Liver (tissue), 9 donors: Measurements from ENCODE around the gene ABLIM1. TPM values are rescaled to one million over a fixed set of nuclear protein-coding genes. Genes with fewer than 3 reads are reported as not detected.

Experiments
- DNase-seq: peaks from one replicate; pipeline ENCODE4 v3.0.0-alpha.2; 2017; ENCODE audit warnings: low spot score
- H3K27ac ChIP-seq, 2 donors: one replicate each; pipeline ENCODE4 v1.7.0; 2013; ENCODE audit warnings: inconsistent platforms in 2 of 2, low read length in 2 of 2, control low read depth in 1 of 2, low read depth in 1 of 2, mild to moderate bottlenecking in 1 of 2
- H3K27me3 ChIP-seq, 4 donors: one replicate each; pipeline versions ENCODE4 v1.6.1 to v1.7.0; 2013; ENCODE audit warnings: low read length in 3 of 4, inconsistent platforms in 1 of 4, mild to moderate bottlenecking in 1 of 4, moderate library complexity in 1 of 4; ENCODE audit not compliant: control insufficient read depth in 4 of 4, insufficient read depth in 4 of 4
- H3K36me3 ChIP-seq, 4 donors: one replicate each; pipeline versions ENCODE4 v1.6.1 to v1.7.0; 2013; ENCODE audit warnings: low read length in 3 of 4, mild to moderate bottlenecking in 3 of 4, low read depth in 1 of 4, moderate library complexity in 1 of 4; ENCODE audit not compliant: control insufficient read depth in 4 of 4, insufficient read depth in 3 of 4
- H3K4me1 ChIP-seq, 4 donors: one replicate each; pipeline versions ENCODE4 v1.6.1 to v1.7.0; 2013; ENCODE audit warnings: low read length in 3 of 4, mild to moderate bottlenecking in 3 of 4, moderate library complexity in 1 of 4; ENCODE audit not compliant: control insufficient read depth in 4 of 4, insufficient read depth in 4 of 4
- H3K4me3 ChIP-seq, 3 donors: one replicate each; pipeline versions ENCODE4 v1.6.1 to v1.7.0; 2013; ENCODE audit warnings: low read length in 3 of 3, control low read depth in 1 of 3, low read depth in 1 of 3, mild to moderate bottlenecking in 1 of 3
- H3K9ac ChIP-seq, 2 donors: one replicate each; pipeline ENCODE4 v1.7.0; 2013; ENCODE audit warnings: low read length in 2 of 2, mild to moderate bottlenecking in 2 of 2, moderate library complexity in 2 of 2, control low read depth in 1 of 2, low read depth in 1 of 2
- H3K9me3 ChIP-seq, 4 donors: one replicate each; pipeline versions ENCODE4 v1.6.1 to v1.7.0; 2013; ENCODE audit warnings: low read length in 3 of 4; ENCODE audit not compliant: control insufficient read depth in 4 of 4
- ATF3 ChIP-seq: IDR thresholded peaks from 2 replicates; pipeline ENCODE4 v1.6.1; 2016; ENCODE audit warnings: antibody characterized with exemption
- CTCF ChIP-seq: fragments of 150-350 bp; IDR thresholded peaks from 2 replicates; pipeline ENCODE4 v1.5.1; 2017; ENCODE audit warnings: improper control_type of control experiment, low read depth, low read length; ENCODE audit not compliant: missing input control
- EGR1 ChIP-seq, 2 donors: IDR thresholded peaks; 2 replicates each; pipeline ENCODE4 v1.6.1; 2016 to 2018; ENCODE audit warnings: antibody characterized with exemption in 2 of 2, low read depth in 2 of 2
- FOXA1 ChIP-seq: IDR thresholded peaks from 2 replicates; pipeline ENCODE4 v1.6.1; 2016; ENCODE audit warnings: antibody characterized with exemption
- FOXA2 ChIP-seq: IDR thresholded peaks from 2 replicates; pipeline ENCODE4 v1.6.1; 2016; ENCODE audit warnings: antibody characterized with exemption
- GABPA ChIP-seq, 2 donors: IDR thresholded peaks in 1 of 2; conservative IDR thresholded peaks in 1 of 2; 2 replicates each; pipeline ENCODE4 v1.6.1; 2016; ENCODE audit warnings: antibody characterized with exemption in 2 of 2, mild to moderate bottlenecking in 1 of 2, moderate library complexity in 1 of 2
- HNF4A ChIP-seq, 2 donors: conservative IDR thresholded peaks; 2 replicates each; pipeline ENCODE4 v1.6.1; 2016; ENCODE audit warnings: antibody characterized with exemption in 2 of 2, mild to moderate bottlenecking in 2 of 2
- HNF4G ChIP-seq: IDR thresholded peaks from 2 replicates; pipeline ENCODE4 v1.6.1; 2016; ENCODE audit warnings: antibody characterized with exemption
- JUND ChIP-seq, 2 donors: IDR thresholded peaks; 2 replicates each; pipeline ENCODE4 v1.6.1; 2016; ENCODE audit warnings: antibody characterized with exemption in 2 of 2
- MAX ChIP-seq: IDR thresholded peaks from 2 replicates; pipeline ENCODE4 v1.6.1; 2016; ENCODE audit warnings: antibody characterized with exemption
- NR2F2 ChIP-seq: IDR thresholded peaks from 2 replicates; pipeline ENCODE4 v1.6.1; 2016; ENCODE audit warnings: antibody characterized with exemption
- RAD21 ChIP-seq, 2 donors: IDR thresholded peaks; 2 replicates each; pipeline ENCODE4 v1.6.1; 2016; ENCODE audit warnings: antibody characterized with exemption in 2 of 2, mild to moderate bottlenecking in 2 of 2
- REST ChIP-seq: IDR thresholded peaks from 2 replicates; pipeline ENCODE4 v1.6.1; 2016; ENCODE audit warnings: antibody characterized with exemption, mild to moderate bottlenecking
- RXRA ChIP-seq, 2 donors: IDR thresholded peaks; 2 replicates each; pipeline ENCODE4 v1.6.1; 2017 to 2018; ENCODE audit warnings: antibody characterized with exemption in 2 of 2, mild to moderate bottlenecking in 1 of 2
- SP1 ChIP-seq: IDR thresholded peaks from 2 replicates; pipeline ENCODE4 v1.6.1; 2018; ENCODE audit warnings: antibody characterized with exemption, mild to moderate bottlenecking
- TAF1 ChIP-seq: conservative IDR thresholded peaks from 2 replicates; pipeline ENCODE4 v1.6.1; 2016; ENCODE audit warnings: antibody characterized with exemption, mild to moderate bottlenecking
- YY1 ChIP-seq: IDR thresholded peaks from 2 replicates; pipeline ENCODE4 v1.6.1; 2016; ENCODE audit warnings: antibody characterized with exemption, mild to moderate bottlenecking
- ZBTB33 ChIP-seq: IDR thresholded peaks from 2 replicates; pipeline ENCODE4 v1.6.1; 2016; ENCODE audit warnings: antibody characterized with exemption
- WGBS: extraction: QIAGEN DNeasy Blood & Tissue Kit; methylation state at CpG from one replicate; pipeline ENCODE4 v1.1.7; 2013; 5-methylcytosine and 5-hydroxymethylcytosine counted together
- polyA plus RNA-seq, 2 donors: library from polyadenylated mRNA; stranded (reverse) in 1 of 2; unstranded in 1 of 2; fragments of 200-250 nt in 1 of 2; fragments of >200 nt in 1 of 2; fragmentation: Nextera tagmentation in 1 of 2; extraction: Ambion mirVana in 1 of 2; gene quantifications; one replicate each; pipeline versions ENCODE4 v1.2.1 to v1.2.3, GENCODE V29; 2013 to 2015
- total RNA-seq, 2 donors: library from RNA; depleted of rRNA; stranded (reverse); fragments of >200 nt; gene quantifications; one replicate each; pipeline ENCODE4 v1.2.3, GENCODE V29; 2014
- donor health status: healthy.
- donor health status: healthy.
- donor health status: healthy.
- donor health status: healthy.
- donor health status: healthy.

ABLIM1 gene
- total and polyA plus RNA-seq, 4 donors: 10.9 to 31.3 (median 13.1) TPM

GRCh38 chr10:114541797-114542160, 116.3 kb downstream of the ABLIM1 start (continued):
- TF ChIP-seq ZBTB33 (no peak), FOXA1 (no peak), FOXA2 (no peak), RAD21 (IDR thresholded peaks at IDR 0.05) (no peak), YY1 (no peak), MAX (no peak), JUND (IDR thresholded peaks at IDR 0.05) (no peak), NR2F2 (no peak), RXRA (IDR thresholded peaks at IDR 0.05) (no peak), TAF1 (no peak)

- WGBS: 69% methylated on average over 14 of the region's 14 CpGs
- TF ChIP-seq EGR1 (IDR thresholded peaks at IDR 0.05; ENCODE audit: low read depth in 2 of 2) (no peak), NR2F2 (no peak), CTCF (no peak), HNF4G (no peak), GABPA (IDR thresholded peaks at IDR 0.05 in 1 of 2, conservative IDR thresholded peaks at IDR 0.05 in 1 of 2) (no peak), ATF3 (no peak), HNF4A (conservative IDR thresholded peaks at IDR 0.05) (no peak), ZBTB33 (no peak), JUND (IDR thresholded peaks at IDR 0.05) (no peak), TAF1 (no peak), FOXA1 (no peak), RAD21 (IDR thresholded peaks at IDR 0.05) (no peak), MAX (no peak), REST (no peak), RXRA (IDR thresholded peaks at IDR 0.05) (no peak), YY1 (no peak), FOXA2 (no peak), SP1 (no peak)
- no peak overlapping the region for H3K27ac ChIP-seq
- no peak overlapping the region for H3K9ac ChIP-seq
- H3K9me3 ChIP-seq: no peaks in the 10 kb centered on the region
- H3K27me3 ChIP-seq: no peaks in the 10 kb centered on the region
- no peak overlapping the region for H3K4me3 ChIP-seq
- peaks cover 9 to 39% (median 16%) of the 10 kb centered on the region in 4 donors for H3K36me3 ChIP-seq
- DNase-seq: no peak
- H3K4me1 ChIP-seq: no peaks in the 10 kb centered on the region
These were observed 116.8 kb downstream of the ABLIM1 start for GRCh38 chr10:114541081-114541796.
